Right ventricle myocardium inferior (tissue), 1 donor: Measurements from ENCODE around the gene OR52E4. TPM values are rescaled to one million over a fixed set of nuclear protein-coding genes. Genes with fewer than 3 reads are reported as not detected.

ENCODE experiments used
- ATAC-seq: fragments of 200-7000 bp; cut with Tn5 transposase; one replicate; pipeline ENCODE4 v1.9.1; 2020; ENCODE audit warnings: mild to moderate bottlenecking, moderate library complexity
- DNase-seq: peaks from one replicate; pipeline ENCODE4 v3.0.0; 2021; ENCODE audit errors: missing footprints
- intact Hi-C: fragments of 100-400 bp; cut with DNase I; formaldehyde crosslinking; loops from one replicate; pipeline ENCODE4 v1.11.0; 2022
- total RNA-seq: library from RNA; stranded (reverse); fragmentation: NEBNext Ultra II Directional; extraction: Animal tissue kit (Norgen Biotek cat#: 25700); gene quantifications from one replicate; pipeline ENCODE4 v1.2.1, GENCODE V29; 2021
- donor health status: DM: no; HTN: yes; CAD: no; lungs with severe emphysema.

The OR52E4 gene
- total RNA-seq, 1 donor from 2014 or later: not detected

- DNase-seq: no peak
- ATAC-seq: no peak
- intact Hi-C loops: no loop called here
Observed at GRCh38 chr11:5923794-5924193, 43.4 kb downstream of the OR52E4 start.

- ATAC-seq: no peak
- intact Hi-C loops: no loop called here
- DNase-seq: no peak
Observed at GRCh38 chr11:5928271-5928670, 47.8 kb downstream of the OR52E4 start.

GRCh38 chr11:5928811-5929210, 48.4 kb downstream of the OR52E4 start:
- intact Hi-C loops: no loop called here
- ATAC-seq: no peak
- no peak for DNase-seq

- intact Hi-C loops: no loop called here
- DNase-seq (no peak), ATAC-seq (no peak)
Observed at GRCh38 chr11:5929571-5930368, 49.3 kb downstream of the OR52E4 start.

GRCh38 chr11:5930614-5931013, 50.2 kb downstream of the OR52E4 start:
- intact Hi-C loops: no loop called here
- DNase-seq (no peak), ATAC-seq (no peak)

- ATAC-seq (no peak), DNase-seq (no peak)
- intact Hi-C loops: no loop called here
Observed at GRCh38 chr11:5931061-5931460, 50.6 kb downstream of the OR52E4 start.

GRCh38 chr11:5932671-5933070, 52.2 kb downstream of the OR52E4 start:
- intact Hi-C loops: no loop called here
- ATAC-seq: no peak
- DNase-seq: no peak

- DNase-seq (no peak), ATAC-seq (no peak)
- intact Hi-C loops: no loop called here
Observed at GRCh38 chr11:5933116-5933515, 52.7 kb downstream of the OR52E4 start.

Other genes starting within 250 kb of the OR52E4 start
- gene TRIM5, start 195.6 kb upstream of the OR52E4 start, total RNA-seq: 9.8 TPM
- 22.4 TPM for gene TRIM22, start 190.8 kb upstream of the OR52E4 start, total RNA-seq
- not detected for gene OR56B1, start 144.2 kb upstream of the OR52E4 start, total RNA-seq
- not detected for gene OR52N4, start 126.4 kb upstream of the OR52E4 start, total RNA-seq
- not detected for gene OR52N5, start 97.3 kb upstream of the OR52E4 start, total RNA-seq
- gene OR52N1, start 89.4 kb upstream of the OR52E4 start, total RNA-seq: not detected
- gene OR52N2, start 71.7 kb upstream of the OR52E4 start, total RNA-seq: not detected
- not detected for gene OR52E6, start 38.7 kb upstream of the OR52E4 start, total RNA-seq
- gene OR52E8, start 22.9 kb upstream of the OR52E4 start, total RNA-seq: not detected
- not detected for gene OR52E5, start 12.6 kb downstream of the OR52E4 start, total RNA-seq
- gene OR56A3, start 61.6 kb downstream of the OR52E4 start, total RNA-seq: not detected
- gene OR56A5, start 87.9 kb downstream of the OR52E4 start, total RNA-seq: not detected
- not detected for gene OR52L1, start 106.4 kb downstream of the OR52E4 start, total RNA-seq
- gene OR56A4, start 126.3 kb downstream of the OR52E4 start, total RNA-seq: not detected
- not detected for gene OR56A1, start 150.1 kb downstream of the OR52E4 start, total RNA-seq
- gene OR56B4, start 227.1 kb downstream of the OR52E4 start, total RNA-seq: not detected